ENCODE data around the gene GBP5.

GBP5 gene

DNA sequence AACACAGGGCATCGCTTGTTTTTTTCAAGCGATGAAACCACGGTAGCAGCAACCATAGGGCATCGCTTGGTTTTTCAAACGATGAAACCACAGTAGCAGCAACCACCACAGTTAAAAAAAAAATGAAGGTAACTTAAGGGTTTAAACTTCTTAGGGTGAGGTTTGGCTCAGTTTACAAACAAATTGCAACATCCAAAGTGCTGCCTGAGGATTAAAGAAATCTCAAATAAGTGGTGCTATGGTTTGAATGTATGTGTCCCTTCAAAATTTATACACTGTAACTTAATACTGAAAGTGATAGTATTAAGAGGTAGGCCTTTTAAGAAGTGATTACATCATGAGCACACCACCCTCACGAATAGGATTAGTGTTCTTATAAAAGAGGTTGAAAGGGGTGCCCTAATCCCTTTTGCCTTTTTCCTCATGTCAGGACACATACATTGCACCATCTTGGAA lies 6.4 kb upstream of the GBP5 start:
- no peak overlapping the region for H3K4me3 ChIP-seq (ENCODE audit: low read depth, low read length)
- TF ChIP-seq, protein P1, sequence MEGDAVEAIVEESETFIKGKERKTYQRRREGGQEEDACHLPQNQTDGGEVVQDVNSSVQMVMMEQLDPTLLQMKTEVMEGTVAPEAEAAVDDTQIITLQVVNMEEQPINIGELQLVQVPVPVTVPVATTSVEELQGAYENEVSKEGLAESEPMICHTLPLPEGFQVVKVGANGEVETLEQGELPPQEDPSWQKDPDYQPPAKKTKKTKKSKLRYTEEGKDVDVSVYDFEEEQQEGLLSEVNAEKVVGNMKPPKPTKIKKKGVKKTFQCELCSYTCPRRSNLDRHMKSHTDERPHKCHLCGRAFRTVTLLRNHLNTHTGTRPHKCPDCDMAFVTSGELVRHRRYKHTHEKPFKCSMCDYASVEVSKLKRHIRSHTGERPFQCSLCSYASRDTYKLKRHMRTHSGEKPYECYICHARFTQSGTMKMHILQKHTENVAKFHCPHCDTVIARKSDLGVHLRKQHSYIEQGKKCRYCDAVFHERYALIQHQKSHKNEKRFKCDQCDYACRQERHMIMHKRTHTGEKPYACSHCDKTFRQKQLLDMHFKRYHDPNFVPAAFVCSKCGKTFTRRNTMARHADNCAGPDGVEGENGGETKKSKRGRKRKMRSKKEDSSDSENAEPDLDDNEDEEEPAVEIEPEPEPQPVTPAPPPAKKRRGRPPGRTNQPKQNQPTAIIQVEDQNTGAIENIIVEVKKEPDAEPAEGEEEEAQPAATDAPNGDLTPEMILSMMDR (IDR thresholded peaks at IDR 0.05; ENCODE audit: borderline replicate concordance, insufficient read depth, low read depth, low read length), result no peak

DNA sequence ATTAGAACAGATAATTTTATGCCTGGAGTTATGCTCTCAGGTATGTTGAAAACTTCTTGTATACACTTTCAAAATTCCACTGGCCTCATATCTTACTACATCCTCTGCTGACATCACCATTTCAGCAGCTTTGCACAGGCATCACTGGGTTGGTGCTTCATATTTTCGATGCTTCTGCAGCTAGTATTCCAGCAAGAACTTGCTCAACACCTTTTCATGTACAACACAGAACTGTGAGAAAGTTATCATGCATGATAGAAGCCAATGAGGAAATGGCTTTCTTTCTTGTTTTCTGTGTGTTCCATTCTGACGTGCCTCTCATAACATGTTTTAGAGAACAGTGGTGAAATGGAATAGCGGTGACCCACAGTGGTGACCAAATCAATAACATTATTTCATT lies 5.1 kb upstream of the GBP5 start:
- TF ChIP-seq, protein P1 (IDR thresholded peaks at IDR 0.05; ENCODE audit: borderline replicate concordance, insufficient read depth, low read depth, low read length), result no peak
- no peak overlapping the region for H3K4me3 ChIP-seq (ENCODE audit: low read depth, low read length)

DNA sequence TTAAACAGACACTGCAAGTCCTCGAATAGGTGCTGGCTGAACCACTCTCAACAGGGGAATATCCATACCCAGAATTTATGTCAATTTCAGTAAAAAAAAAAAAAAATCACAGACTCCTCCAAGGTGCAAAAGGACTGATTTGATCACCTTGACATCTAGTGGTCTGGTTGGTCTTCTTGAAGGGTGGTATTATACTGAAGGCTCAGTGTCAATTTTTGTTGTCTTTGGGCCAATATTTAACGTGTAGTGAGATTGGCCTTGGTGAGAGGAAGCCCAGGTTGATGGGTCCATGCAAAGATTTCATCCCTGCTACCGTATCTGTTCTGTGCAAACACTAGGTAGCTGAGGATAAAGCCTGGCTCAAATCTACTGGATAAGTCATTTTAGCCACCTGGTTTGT lies 4.0 kb upstream of the GBP5 start:
- TF ChIP-seq, protein P1 (IDR thresholded peaks at IDR 0.05; ENCODE audit: borderline replicate concordance, insufficient read depth, low read depth, low read length), result no peak
- H3K4me3 ChIP-seq (ENCODE audit: low read depth, low read length), result no peak overlapping the region

DNA sequence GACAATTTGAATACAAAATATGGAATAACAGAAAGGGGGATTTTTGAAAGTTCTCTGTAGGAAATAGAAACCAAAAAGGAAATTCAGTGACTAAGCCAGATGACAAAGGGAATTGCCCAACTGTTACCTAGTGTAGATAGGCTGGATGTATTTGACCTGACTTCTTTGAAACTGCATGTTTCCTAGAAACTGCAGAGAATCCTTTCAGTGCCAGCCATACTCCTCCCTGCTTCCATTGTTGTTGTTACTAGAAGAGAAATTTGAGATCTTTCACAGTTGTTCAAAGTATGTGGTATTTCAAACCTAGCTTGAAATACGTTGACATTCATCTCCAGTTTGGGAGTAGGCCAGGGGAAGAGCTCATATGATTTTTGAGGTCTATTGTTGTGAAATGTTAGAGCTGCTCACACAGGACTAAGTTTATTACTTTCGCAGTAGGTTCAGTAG lies 1.8 kb upstream of the GBP5 start:
- no peak overlapping the region for H3K4me3 ChIP-seq (ENCODE audit: low read depth, low read length)
- TF ChIP-seq, protein P1 (IDR thresholded peaks at IDR 0.05; ENCODE audit: borderline replicate concordance, insufficient read depth, low read depth, low read length), result no peak

DNA sequence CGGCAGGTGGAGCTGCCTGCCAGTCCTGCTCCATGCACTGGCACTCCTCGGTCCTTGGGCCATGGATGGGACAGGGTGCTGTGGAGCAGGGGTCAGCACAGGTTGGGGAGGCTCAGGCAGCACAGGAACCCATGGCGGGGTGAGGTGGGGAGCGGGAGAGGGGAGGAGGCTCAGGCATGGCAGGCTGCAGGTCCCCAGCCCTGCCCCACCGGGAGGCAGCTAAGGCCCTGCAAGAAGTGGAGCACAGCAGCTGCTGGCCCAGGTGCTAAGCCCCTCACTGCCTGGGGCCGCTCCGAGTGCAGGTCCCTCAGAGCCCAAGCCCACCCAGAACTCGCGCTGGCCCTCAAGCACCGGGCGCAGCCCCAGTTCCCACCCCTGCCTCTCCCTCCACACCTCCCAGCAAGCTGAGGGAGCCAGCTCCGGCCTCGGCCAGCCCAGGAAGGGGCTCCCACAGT lies 691 bp upstream of the GBP5 start:
- TF ChIP-seq, protein P1 (IDR thresholded peaks at IDR 0.05; ENCODE audit: borderline replicate concordance, insufficient read depth, low read depth, low read length), result no peak
- no peak overlapping the region for H3K4me3 ChIP-seq (ENCODE audit: low read depth, low read length)

DNA sequence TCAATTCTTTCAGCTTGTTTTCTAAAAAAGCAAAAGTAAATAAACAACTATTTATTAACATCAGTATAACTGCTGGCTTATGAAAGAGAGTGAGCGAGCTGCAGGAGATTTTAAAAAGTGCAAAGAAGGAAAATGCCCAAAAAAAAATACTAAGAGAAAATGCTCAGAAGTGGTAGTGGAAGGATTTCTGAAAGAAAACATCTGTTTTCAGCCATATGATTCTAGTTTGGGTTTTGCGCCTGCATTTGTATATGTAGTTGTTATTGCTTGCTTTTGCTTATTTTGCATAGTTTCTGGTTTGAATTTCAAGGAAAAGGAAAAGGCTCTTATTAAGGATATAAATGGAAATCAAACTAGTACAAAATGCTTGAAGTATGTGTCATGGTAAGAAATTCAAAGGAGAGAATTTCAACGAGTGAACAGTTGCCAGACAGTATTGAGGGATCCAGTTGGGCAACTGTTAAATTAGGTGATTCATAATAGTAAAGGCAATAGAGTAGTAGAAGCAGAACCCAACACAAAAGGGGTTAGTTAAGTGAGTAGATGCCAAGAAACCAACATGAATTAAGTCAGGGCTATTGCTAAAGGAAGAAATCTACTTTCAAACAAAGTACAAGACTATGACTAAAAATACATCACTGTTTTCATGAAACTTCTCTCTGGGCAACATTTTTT lies 1.2 kb downstream of the GBP5 start:
- TF ChIP-seq, protein P1 (IDR thresholded peaks at IDR 0.05; ENCODE audit: borderline replicate concordance, insufficient read depth, low read depth, low read length), result no peak
- H3K4me3 ChIP-seq (ENCODE audit: low read depth, low read length), result no peak overlapping the region

DNA sequence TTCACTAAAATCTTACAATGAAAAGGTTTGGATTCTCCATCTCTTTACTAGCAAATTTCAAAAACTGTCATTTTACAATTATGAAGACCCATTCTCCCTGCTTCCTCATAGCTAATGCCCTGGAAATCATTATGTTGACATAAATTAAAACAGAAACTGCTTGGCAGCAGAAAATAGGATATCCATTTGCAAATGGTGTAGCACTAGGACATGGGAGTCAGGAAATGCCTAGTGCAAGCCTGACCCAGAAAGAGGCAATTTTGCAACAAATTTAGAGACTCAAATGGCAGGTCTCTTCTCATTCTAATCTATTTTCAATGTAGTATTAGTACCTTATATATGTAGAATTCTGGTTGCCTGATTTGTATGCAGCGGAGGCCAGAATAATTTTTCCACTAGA lies 2.2 kb downstream of the GBP5 start:
- H3K4me3 ChIP-seq (ENCODE audit: low read depth, low read length), result no peak overlapping the region
- TF ChIP-seq, protein P1 (IDR thresholded peaks at IDR 0.05; ENCODE audit: borderline replicate concordance, insufficient read depth, low read depth, low read length), result no peak

Data from GM12875 (cell line).